BE2C (cell line): Measurements from ENCODE around the gene HS6ST3.

Experiments used
- DNase-seq: peaks from one replicate; pipeline ENCODE4 v3.0.0-alpha.2; 2020
- H3K27me3 ChIP-seq: fragments of 250-450 bp; sonication (Bioruptor Pico); 2 replicates; pipeline ENCODE4 v1.5.1; 2020; ENCODE audit warnings: mild to moderate bottlenecking
- H3K36me3 ChIP-seq: fragments of 250-450 bp; sonication (Bioruptor Pico); 2 replicates; pipeline ENCODE4 v1.5.1; 2020; ENCODE audit warnings: mild to moderate bottlenecking
- H3K4me1 ChIP-seq: fragments of 250-450 bp; sonication (Bioruptor Pico); 2 replicates; pipeline ENCODE4 v1.5.1; 2020
- H3K4me3 ChIP-seq: 2 replicates; pipeline ENCODE4 v1.5.1; 2011; ENCODE audit warnings: low read depth, low read length
- H3K9me3 ChIP-seq: fragments of 250-450 bp; sonication (Bioruptor Pico); 2 replicates; pipeline ENCODE4 v1.5.1; 2020
- CTCF ChIP-seq: IDR thresholded peaks from 2 replicates; pipeline ENCODE4 v1.5.1; 2012; ENCODE audit warnings: mild to moderate bottlenecking, low read depth, low read length

The HS6ST3 gene

GRCh38 chr13:96862093-96862492, 772.2 kb downstream of the HS6ST3 start:
- Histone ChIP-seq H3K9me3 (no peaks in the 10 kb centered on the region), H3K27me3 (no peaks in the 10 kb centered on the region), H3K4me3 (no peak overlapping the region), H3K4me1 (no peaks in the 10 kb centered on the region), H3K36me3 (no peaks in the 10 kb centered on the region)
- no peak for DNase-seq
- TF ChIP-seq CTCF: no peak

GRCh38 chr13:96862999-96863398, 773.1 kb downstream of the HS6ST3 start:
- DNase-seq: no peak
- Histone ChIP-seq H3K9me3 (no peaks in the 10 kb centered on the region), H3K4me1 (no peaks in the 10 kb centered on the region), H3K36me3 (no peaks in the 10 kb centered on the region), H3K27me3 (no peaks in the 10 kb centered on the region), H3K4me3 (no peak overlapping the region)
- TF ChIP-seq CTCF: no peak

- Histone ChIP-seq H3K27me3 (no peaks in the 10 kb centered on the region), H3K4me1 (no peaks in the 10 kb centered on the region), H3K9me3 (no peaks in the 10 kb centered on the region), H3K4me3 (no peak overlapping the region), H3K36me3 (no peaks in the 10 kb centered on the region)
- DNase-seq: no peak
- no peak for TF ChIP-seq CTCF
Measured at GRCh38 chr13:96871469-96871868, 781.6 kb downstream of the HS6ST3 start.

GRCh38 chr13:96880419-96880818, 790.5 kb downstream of the HS6ST3 start:
- Histone ChIP-seq H3K27me3 (no peaks in the 10 kb centered on the region), H3K36me3 (no peaks in the 10 kb centered on the region), H3K4me3 (no peak overlapping the region), H3K4me1 (no peaks in the 10 kb centered on the region), H3K9me3 (no peaks in the 10 kb centered on the region)
- no peak for DNase-seq
- TF ChIP-seq CTCF: no peak
